Endothelial cell of umbilical vein (primary cell): Measurements from ENCODE around the gene SLC9A3. TPM values are rescaled to one million over a fixed set of nuclear protein-coding genes. Genes with fewer than 3 reads are reported as not detected.

Source experiments
- BruUV-seq: library from RNA; stranded (reverse); fragments of 400-500 nt; replicated peaks from 2 replicates; lab custom pipeline; 2021; lab: Mats Ljungman, UMichigan
- CTCF ChIA-PET: fragments of 300-600, 350-600 bp; sonication (Branson Sonifier 250); formaldehyde crosslinking; loops from one replicate; lab custom pipeline; 2021; ENCODE audit warnings: antibody characterized with exemption, inconsistent platforms; lab: Charles Lee
- POLR2A ChIA-PET: fragments of 300-600, 350-600 bp; sonication (Branson Sonifier 250); formaldehyde crosslinking; loops from one replicate; lab custom pipeline; 2021; ENCODE audit warnings: antibody characterized with exemption, inconsistent platforms; lab: Charles Lee
- DNase-seq: peaks from one replicate; pipeline ENCODE4 v3.0.0-alpha.2; 2011; ENCODE audit warnings: low read depth, low spot score
- FAIRE-seq: peaks from 2 replicates; lab custom pipeline; 2011; peaks lifted over from hg19 to GRCh38; lab: Jason Lieb, UNC
- H2AFZ ChIP-seq: 2 replicates; pipeline ENCODE4 v1.6.0; 2012; ENCODE audit warnings: low read depth, low read length, control low read depth, inconsistent platforms
- H3K27ac ChIP-seq: 2 replicates; pipeline ENCODE4 v1.5.1; 2011; ENCODE audit warnings: low read depth, mild to moderate bottlenecking, control low read depth, low read length, moderate library complexity; ENCODE audit not compliant: insufficient read depth
- H3K27me3 ChIP-seq, 2 experiments: 2 replicates each; pipeline versions ENCODE4 v1.6.0 to v1.6.1; 2011; ENCODE audit warnings: low read length in 2 of 2, mixed read lengths in 1 of 2; ENCODE audit not compliant: control insufficient read depth in 2 of 2, insufficient read depth in 2 of 2
- H3K36me3 ChIP-seq, 2 experiments: 2 replicates in 1 of 2; 3 replicates in 1 of 2; pipeline ENCODE4 v1.5.1; 2011; ENCODE audit warnings: low read length in 2 of 2, mild to moderate bottlenecking in 1 of 2, moderate library complexity in 1 of 2; ENCODE audit not compliant: control insufficient read depth in 2 of 2, insufficient read depth in 2 of 2; ENCODE audit errors: extremely low read depth in 1 of 2
- H3K4me1 ChIP-seq: 3 replicates; pipeline ENCODE4 v1.5.1; 2011; ENCODE audit warnings: mild to moderate bottlenecking, low read length; ENCODE audit not compliant: control insufficient read depth, insufficient read depth; ENCODE audit errors: extremely low read depth
- H3K4me2 ChIP-seq: 2 replicates; pipeline ENCODE4 v1.6.1; 2011; ENCODE audit warnings: low read length, control low read depth, mixed read lengths; ENCODE audit not compliant: insufficient read depth
- H3K4me3 ChIP-seq, 3 experiments: fragments of 200-600 bp in 1 of 3; sonication (generic), shearing (Covaris generic) in 1 of 3; replicated peaks in 1 of 3; 2 replicates each; pipeline ENCODE4 v1.5.1; 2011 to 2016; ENCODE audit warnings: control low read depth in 3 of 3, low read length in 3 of 3, mild to moderate bottlenecking in 2 of 3, inconsistent platforms in 1 of 3, low read depth in 1 of 3, moderate library complexity in 1 of 3; ENCODE audit not compliant: insufficient read depth in 1 of 3
- H3K79me2 ChIP-seq: 2 replicates; pipeline ENCODE4 v1.6.0; 2012; ENCODE audit warnings: low read length, inconsistent platforms; ENCODE audit not compliant: control insufficient read depth, insufficient read depth
- H3K9ac ChIP-seq: replicated peaks from 2 replicates; pipeline ENCODE3; 2011; ENCODE audit warnings: low read length, control low read depth; ENCODE audit not compliant: insufficient read depth; ENCODE audit errors: extremely low read depth
- H3K9me1 ChIP-seq: replicated peaks from 3 replicates; pipeline ENCODE4 v1.6.0; 2011; ENCODE audit warnings: mild to moderate bottlenecking, low read length; ENCODE audit not compliant: control insufficient read depth, insufficient read depth; ENCODE audit errors: extremely low read depth
- H3K9me3 ChIP-seq: replicated peaks from 2 replicates; pipeline ENCODE4 v1.5.1; 2012; ENCODE audit warnings: low read length, inconsistent platforms; ENCODE audit not compliant: control insufficient read depth, insufficient read depth
- H4K20me1 ChIP-seq: replicated peaks from 2 replicates; pipeline ENCODE3; 2011; ENCODE audit warnings: mild to moderate bottlenecking, low read length; ENCODE audit not compliant: control insufficient read depth, insufficient read depth; ENCODE audit errors: extremely low read depth
- CTCF ChIP-seq, 2 donors: IDR thresholded peaks; 1 replicate in 1 of 2; 2 replicates in 1 of 2; pipeline ENCODE4 v1.5.1; 2011; ENCODE audit warnings: low read length in 2 of 2, mild to moderate bottlenecking in 2 of 2, moderate library complexity in 2 of 2, control low read depth in 1 of 2, inconsistent platforms in 1 of 2, low read depth in 1 of 2; ENCODE audit not compliant: insufficient read depth in 1 of 2; ENCODE audit errors: extremely low read depth in 1 of 2
- EZH2 ChIP-seq: IDR thresholded peaks from 2 replicates; pipeline ENCODE4 v1.6.1; 2012; ENCODE audit warnings: borderline replicate concordance, low read depth, mild to moderate bottlenecking, moderate library complexity, low read length, inconsistent platforms; ENCODE audit not compliant: severe bottlenecking
- FOS ChIP-seq: IDR thresholded peaks from 2 replicates; pipeline ENCODE4 v1.6.1; 2011; ENCODE audit warnings: mild to moderate bottlenecking, low read length, moderate library complexity, borderline replicate concordance; ENCODE audit not compliant: insufficient read depth
- GATA2 ChIP-seq: IDR thresholded peaks from 2 replicates; pipeline ENCODE4 v1.7.0; 2011; ENCODE audit warnings: low read depth, mild to moderate bottlenecking, moderate library complexity, mixed read lengths, low read length; ENCODE audit not compliant: insufficient read length, insufficient read depth
- JUN ChIP-seq: IDR thresholded peaks from 2 replicates; pipeline ENCODE4 v1.6.1; 2011; ENCODE audit warnings: borderline replicate concordance, low read depth; ENCODE audit not compliant: insufficient read length, insufficient read depth
- MAX ChIP-seq: IDR thresholded peaks from 2 replicates; pipeline ENCODE4 v1.6.1; 2011; ENCODE audit not compliant: insufficient read depth, insufficient read length
- MYC ChIP-seq: IDR thresholded peaks from one replicate; pipeline ENCODE4 v1.6.1; 2011; ENCODE audit warnings: mild to moderate bottlenecking, low read depth, low read length
- POLR2A ChIP-seq: IDR thresholded peaks from 2 replicates; pipeline ENCODE4 v1.6.1; 2012; ENCODE audit warnings: low read depth, mild to moderate bottlenecking, control low read depth, low read length
- POLR2AphosphoS5 ChIP-seq: IDR thresholded peaks from 2 replicates; pipeline ENCODE4 v1.6.1; 2012; ENCODE audit warnings: low read depth, mild to moderate bottlenecking, control low read depth, low read length, moderate library complexity; ENCODE audit not compliant: insufficient read depth
- dilution Hi-C: fragments of 300-500 bp; cut with MboI; formaldehyde crosslinking; loops from one replicate; pipeline ENCODE4 v1.15.0; 2019; ENCODE audit warnings: low sequenced_read_pairs; ENCODE audit not compliant: extremely low pct_ligation_motif_present
- intact Hi-C: fragments of 100-400 bp; cut with micrococcal nuclease; formaldehyde crosslinking; loops from one replicate; pipeline ENCODE4 v1.10.0; 2022
- polyA plus RNA-seq, 4 experiments: library from polyadenylated mRNA; depleted of rRNA in 3 of 4; stranded (reverse) in 3 of 4; unstranded in 1 of 4; fragments of >200 nt; gene quantifications; 2 replicates each; pipeline versions ENCODE4 v1.2.1 to v1.2.3, GENCODE V29; 2011 to 2012; ENCODE audit warnings: missing spikeins in 1 of 4
- total RNA-seq: library from RNA; stranded (reverse); gene quantifications from 2 replicates; pipeline ENCODE4 v1.2.3, GENCODE V29; 2021

Gene SLC9A3
- total and polyA plus RNA-seq, 2 donors (not counting 3 experiments of a cell fraction or from before 2014, with no cell fraction given): 0.79 to 0.82 TPM

GRCh38 chr5:460273-460625 lies 64.0 kb downstream of the SLC9A3 start:
- no TSS peak for BruUV-seq
- H3K9ac ChIP-seq: no peak overlapping the region
- no peak for TF ChIP-seq CTCF (IDR thresholded peaks at IDR 0.05; ENCODE audit: extremely low read depth in 1 of 2, insufficient read depth in 1 of 2, low read depth in 1 of 2, low read length in 2 of 2)
- TF ChIP-seq EZH2: no peak
- no peak for TF ChIP-seq POLR2AphosphoS5
- TF ChIP-seq JUN: no peak
- no peak for TF ChIP-seq MAX
- TF ChIP-seq FOS: no peak
- no peak for TF ChIP-seq POLR2A
- no peak for TF ChIP-seq GATA2
- TF ChIP-seq MYC: no peak
- H3K9me1 ChIP-seq: no peaks in the 10 kb centered on the region
- H3K79me2 ChIP-seq: peaks cover 10% of the 10 kb centered on the region
- intact Hi-C loops (no loop called here), dilution Hi-C loops (no loop called here)
- DNase-seq (no peak), FAIRE-seq (no peak)
- ChIA-PET POLR2A (no interaction called here), CTCF (no interaction called here)
- peaks cover 5 to 35% of the 10 kb centered on the region in 2 experiments for H3K36me3 ChIP-seq
- H3K27me3 ChIP-seq: no peaks in the 10 kb centered on the region
- H2AFZ ChIP-seq: no peak overlapping the region
- no peaks in the 10 kb centered on the region for H3K4me1 ChIP-seq
- H3K27ac ChIP-seq: no peak overlapping the region
- no peaks in the 10 kb centered on the region for H3K9me3 ChIP-seq
- no peak overlapping the region for H3K4me2 ChIP-seq
- H4K20me1 ChIP-seq: no peaks in the 10 kb centered on the region
- no peak overlapping the region for H3K4me3 ChIP-seq
